A375 (cell line): ENCODE results near the gene ATP10A. TPM values are rescaled to one million over a fixed set of nuclear protein-coding genes. Genes with fewer than 3 reads are reported as not detected.

Experiments
- small RNA-seq: library from RNA; depleted of rRNA; stranded (forward); fragments of <200 nt; gene quantifications from one replicate; pipeline ENCODE3, GENCODE V24; 2014
- total RNA-seq: library from RNA; depleted of rRNA; stranded (reverse); fragments of >200 nt; shearing (Covaris generic); gene quantifications from 2 replicates; pipeline ENCODE4 v1.2.3, GENCODE V29; 2014; rRNA removed

The ATP10A gene, protein sequence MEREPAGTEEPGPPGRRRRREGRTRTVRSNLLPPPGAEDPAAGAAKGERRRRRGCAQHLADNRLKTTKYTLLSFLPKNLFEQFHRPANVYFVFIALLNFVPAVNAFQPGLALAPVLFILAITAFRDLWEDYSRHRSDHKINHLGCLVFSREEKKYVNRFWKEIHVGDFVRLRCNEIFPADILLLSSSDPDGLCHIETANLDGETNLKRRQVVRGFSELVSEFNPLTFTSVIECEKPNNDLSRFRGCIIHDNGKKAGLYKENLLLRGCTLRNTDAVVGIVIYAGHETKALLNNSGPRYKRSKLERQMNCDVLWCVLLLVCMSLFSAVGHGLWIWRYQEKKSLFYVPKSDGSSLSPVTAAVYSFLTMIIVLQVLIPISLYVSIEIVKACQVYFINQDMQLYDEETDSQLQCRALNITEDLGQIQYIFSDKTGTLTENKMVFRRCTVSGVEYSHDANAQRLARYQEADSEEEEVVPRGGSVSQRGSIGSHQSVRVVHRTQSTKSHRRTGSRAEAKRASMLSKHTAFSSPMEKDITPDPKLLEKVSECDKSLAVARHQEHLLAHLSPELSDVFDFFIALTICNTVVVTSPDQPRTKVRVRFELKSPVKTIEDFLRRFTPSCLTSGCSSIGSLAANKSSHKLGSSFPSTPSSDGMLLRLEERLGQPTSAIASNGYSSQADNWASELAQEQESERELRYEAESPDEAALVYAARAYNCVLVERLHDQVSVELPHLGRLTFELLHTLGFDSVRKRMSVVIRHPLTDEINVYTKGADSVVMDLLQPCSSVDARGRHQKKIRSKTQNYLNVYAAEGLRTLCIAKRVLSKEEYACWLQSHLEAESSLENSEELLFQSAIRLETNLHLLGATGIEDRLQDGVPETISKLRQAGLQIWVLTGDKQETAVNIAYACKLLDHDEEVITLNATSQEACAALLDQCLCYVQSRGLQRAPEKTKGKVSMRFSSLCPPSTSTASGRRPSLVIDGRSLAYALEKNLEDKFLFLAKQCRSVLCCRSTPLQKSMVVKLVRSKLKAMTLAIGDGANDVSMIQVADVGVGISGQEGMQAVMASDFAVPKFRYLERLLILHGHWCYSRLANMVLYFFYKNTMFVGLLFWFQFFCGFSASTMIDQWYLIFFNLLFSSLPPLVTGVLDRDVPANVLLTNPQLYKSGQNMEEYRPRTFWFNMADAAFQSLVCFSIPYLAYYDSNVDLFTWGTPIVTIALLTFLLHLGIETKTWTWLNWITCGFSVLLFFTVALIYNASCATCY (N-terminal part only)
- 9.6 and 10.7 TPM in 2 replicates for total RNA-seq

DNA sequence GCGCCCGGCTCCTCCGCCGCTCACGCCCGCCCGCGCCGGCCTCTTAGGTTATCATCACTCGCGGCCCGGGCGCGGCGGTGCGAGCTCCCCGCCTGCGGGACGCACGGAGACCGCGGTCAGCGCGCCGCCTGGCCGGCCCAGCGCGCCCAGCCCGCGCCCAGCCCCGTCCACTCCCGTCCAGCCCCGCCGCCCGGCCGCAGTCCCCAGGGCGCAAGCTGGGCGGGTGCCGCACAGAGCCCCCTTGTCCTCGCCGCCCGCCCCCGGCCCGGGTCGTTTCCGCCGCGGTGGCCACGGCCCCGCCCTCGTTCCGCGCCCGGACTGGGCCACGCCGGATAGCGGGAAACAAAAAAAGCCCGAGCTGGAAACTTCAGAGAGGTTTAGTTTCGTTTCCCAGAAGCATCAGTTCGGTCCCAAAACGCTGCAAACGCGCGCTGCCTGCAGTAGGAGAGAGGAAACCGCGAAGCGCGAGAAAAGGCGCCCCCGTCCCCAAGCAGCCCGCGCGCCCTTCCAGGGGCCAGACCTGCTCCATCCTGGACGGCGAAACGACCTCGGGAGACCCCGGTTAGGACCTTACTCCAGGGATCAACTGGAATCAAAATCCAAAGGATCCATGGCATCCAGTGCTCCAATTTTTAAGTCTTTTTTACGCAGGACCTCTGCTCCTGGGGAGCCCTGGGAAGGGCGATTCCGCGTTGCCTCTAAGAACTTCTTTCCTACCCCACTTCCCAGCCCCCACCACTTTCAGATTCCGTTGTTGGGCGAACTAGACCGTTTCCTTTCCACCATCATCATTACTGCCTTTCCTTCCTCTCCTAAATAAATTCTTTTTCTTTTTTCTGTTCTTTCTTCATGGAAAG lies at the start of gene ATP10A:
ATP10A (minus strand) TSS at position 217 of the 857 bp plus-strand sequence. CDS start 231 bp downstream, outside the sequence.

Small RNA genes lying within 50 kb of the gene (small RNA-seq; reads per million reads assigned to genes)
- gene MIR4715 (not detected), gene RNA5SP390 (not detected)
